Gastroesophageal sphincter (tissue), 4 donors: ENCODE measurements around the gene TOP2B. TPM values are rescaled to one million over a fixed set of nuclear protein-coding genes. Genes with fewer than 3 reads are reported as not detected.

Experiments
- ATAC-seq: fragments of 150-250 bp; one replicate; pipeline ENCODE4 v1.9.1; 2016; ENCODE audit warnings: mild to moderate bottlenecking, moderate library complexity
- H3K27ac ChIP-seq, 4 donors: fragments of 200-600 bp; sonication (generic) in 3 of 4; 1 replicate in 3 of 4; 2 replicates in 1 of 4; pipeline ENCODE4 v1.5.1; 2016 to 2019
- H3K27me3 ChIP-seq: fragments of 200-600 bp; sonication (generic); one replicate; pipeline ENCODE4 v1.5.1; 2019
- H3K36me3 ChIP-seq, 2 donors: fragments of 200-600 bp; sonication (generic); one replicate each; pipeline ENCODE4 v1.5.1; 2019; ENCODE audit warnings: control low read depth in 1 of 2
- H3K4me1 ChIP-seq, 3 donors: fragments of 200-600 bp; sonication (generic); 1 replicate in 2 of 3; 2 replicates in 1 of 3; pipeline ENCODE4 v1.5.1; 2016 to 2019; ENCODE audit warnings: control low read depth in 2 of 3
- H3K4me3 ChIP-seq, 2 donors: fragments of 200-600 bp; sonication (generic); one replicate each; pipeline ENCODE4 v1.5.1; 2019; ENCODE audit warnings: mild to moderate bottlenecking in 1 of 2, moderate library complexity in 1 of 2
- H3K9me3 ChIP-seq, 3 donors: fragments of 200-600 bp; sonication (generic); one replicate each; pipeline ENCODE4 v1.5.1; 2017 to 2019; ENCODE audit warnings: control low read depth in 2 of 3
- EP300 ChIP-seq: sonication (generic); formaldehyde crosslinking; IDR thresholded peaks from one replicate; pipeline ENCODE4 v1.6.1; 2017; ENCODE audit warnings: antibody characterized with exemption, mild to moderate bottlenecking
- POLR2A ChIP-seq, 2 donors: fragments of 450-650 bp; IDR thresholded peaks; one replicate each; pipeline ENCODE4 v1.6.1; 2017; ENCODE audit warnings: antibody characterized with exemption in 2 of 2, mild to moderate bottlenecking in 2 of 2, moderate library complexity in 1 of 2
- POLR2AphosphoS5 ChIP-seq: sonication (generic); formaldehyde crosslinking; IDR thresholded peaks from one replicate; pipeline ENCODE4 v1.6.1; 2017; ENCODE audit warnings: antibody characterized with exemption
- WGBS, 2 donors: methylation state at CpG; one replicate each; pipeline ENCODE4 v1.1.5; 2018; ENCODE audit warnings: low coverage in 1 of 2; 5-methylcytosine and 5-hydroxymethylcytosine counted together
- total RNA-seq, 4 donors: library from RNA; depleted of rRNA; stranded (reverse); fragments of >200 nt; gene quantifications; one replicate each; pipeline ENCODE4 v1.1.0, GENCODE V29; 2016
- TF ChIP-seq, protein P1 (sequence below), 4 experiments: fragments of 200-600 bp in 2 of 4; fragments of 450-650 bp in 2 of 4; sonication (generic) in 1 of 4; IDR thresholded peaks; one replicate each; pipeline ENCODE4 v1.5.1; 2017 to 2019; ENCODE audit warnings: antibody characterized with exemption in 4 of 4, mild to moderate bottlenecking in 2 of 4, moderate library complexity in 2 of 4

Gene TOP2B
- total RNA-seq, 4 donors from 2014 or later, result 109 to 149 (median 127) TPM

- Histone ChIP-seq H3K36me3 (peaks cover 0 to 24% of the 10 kb centered on the region in 2 donors), H3K27ac (peak overlapping the region in 1 of 4 donors; percentile 62), H3K27me3 (no peaks in the 10 kb centered on the region), H3K4me3 (no peak overlapping the region), H3K4me1 (peaks cover 0 to 22% (median 4%) of the 10 kb centered on the region in 3 donors), H3K9me3 (no peaks in the 10 kb centered on the region)
- ATAC-seq, result no peak
- TF ChIP-seq, protein P1, sequence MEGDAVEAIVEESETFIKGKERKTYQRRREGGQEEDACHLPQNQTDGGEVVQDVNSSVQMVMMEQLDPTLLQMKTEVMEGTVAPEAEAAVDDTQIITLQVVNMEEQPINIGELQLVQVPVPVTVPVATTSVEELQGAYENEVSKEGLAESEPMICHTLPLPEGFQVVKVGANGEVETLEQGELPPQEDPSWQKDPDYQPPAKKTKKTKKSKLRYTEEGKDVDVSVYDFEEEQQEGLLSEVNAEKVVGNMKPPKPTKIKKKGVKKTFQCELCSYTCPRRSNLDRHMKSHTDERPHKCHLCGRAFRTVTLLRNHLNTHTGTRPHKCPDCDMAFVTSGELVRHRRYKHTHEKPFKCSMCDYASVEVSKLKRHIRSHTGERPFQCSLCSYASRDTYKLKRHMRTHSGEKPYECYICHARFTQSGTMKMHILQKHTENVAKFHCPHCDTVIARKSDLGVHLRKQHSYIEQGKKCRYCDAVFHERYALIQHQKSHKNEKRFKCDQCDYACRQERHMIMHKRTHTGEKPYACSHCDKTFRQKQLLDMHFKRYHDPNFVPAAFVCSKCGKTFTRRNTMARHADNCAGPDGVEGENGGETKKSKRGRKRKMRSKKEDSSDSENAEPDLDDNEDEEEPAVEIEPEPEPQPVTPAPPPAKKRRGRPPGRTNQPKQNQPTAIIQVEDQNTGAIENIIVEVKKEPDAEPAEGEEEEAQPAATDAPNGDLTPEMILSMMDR (IDR thresholded peaks at IDR 0.05), result no peak
- TF ChIP-seq POLR2AphosphoS5, result no peak
- 87 to 89% methylated on average over 5 to 10 of the region's 10 CpGs for WGBS, 2 donors
These were observed 97.3 kb downstream of the TOP2B start for GRCh38 chr3:25567388-25567787.

DNA sequence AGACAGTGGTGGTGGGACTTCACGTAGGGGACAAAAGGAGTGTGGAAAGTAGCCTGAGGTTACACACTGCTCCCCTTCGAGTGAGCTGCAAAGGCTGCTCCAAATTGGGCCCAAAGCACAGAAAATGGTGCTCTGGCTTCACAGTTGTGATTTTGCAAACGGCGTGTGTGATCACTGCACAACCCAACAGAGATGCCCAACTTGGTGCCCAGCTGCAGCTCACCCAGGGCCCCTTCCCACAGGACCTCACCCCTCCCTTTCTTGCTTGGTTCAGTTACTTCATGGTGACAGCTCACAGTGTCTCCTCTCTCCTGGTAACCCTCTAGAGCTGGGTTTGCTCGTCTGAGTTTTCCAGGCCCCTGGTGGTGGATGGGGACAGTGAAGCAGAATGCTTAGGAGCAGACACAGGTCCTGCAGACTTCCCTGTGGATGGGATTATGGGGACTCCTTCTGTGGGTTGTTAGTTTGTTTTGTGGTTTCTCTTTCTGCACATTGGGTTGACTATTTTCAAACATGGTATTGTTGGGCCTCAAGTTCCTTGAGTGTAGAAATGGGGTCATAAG is 98.3 kb downstream of the TOP2B start:
- 92 to 95% methylated on average over 4 of the region's 5 CpGs for WGBS, 2 donors
- H3K36me3 ChIP-seq, result peaks cover 0 to 19% of the 10 kb centered on the region in 2 donors
- no peak overlapping the region for H3K27ac ChIP-seq
- H3K27me3 ChIP-seq, result no peaks in the 10 kb centered on the region
- H3K4me3 ChIP-seq, result no peak overlapping the region
- TF ChIP-seq, protein P1 (IDR thresholded peaks at IDR 0.05), result no peak
- TF ChIP-seq EP300 (no peak), POLR2A (IDR thresholded peaks at IDR 0.05) (no peak), POLR2AphosphoS5 (no peak)
- peaks cover 0 to 27% (median 4%) of the 10 kb centered on the region in 3 donors for H3K4me1 ChIP-seq
- no peak for ATAC-seq
- no peaks in the 10 kb centered on the region for H3K9me3 ChIP-seq

GRCh38 chr3:25565807-25566206 is 98.9 kb downstream of the TOP2B start:
- H3K36me3 ChIP-seq, result peaks cover 0 to 13% of the 10 kb centered on the region in 2 donors
- H3K27me3 ChIP-seq, result no peaks in the 10 kb centered on the region
- no peak overlapping the region for H3K4me3 ChIP-seq
- peaks cover 0 to 31% (median 4%) of the 10 kb centered on the region in 3 donors for H3K4me1 ChIP-seq
- TF ChIP-seq EP300 (no peak), POLR2A (IDR thresholded peaks at IDR 0.05) (no peak), POLR2AphosphoS5 (no peak)
- TF ChIP-seq, protein P1 (IDR thresholded peaks at IDR 0.05), result no peak
- WGBS, 2 donors, result 94 to 100% methylated on average over 3 to 6 of the region's 7 CpGs
- H3K9me3 ChIP-seq, result no peaks in the 10 kb centered on the region
- no peak for ATAC-seq
- no peak overlapping the region for H3K27ac ChIP-seq

DNA sequence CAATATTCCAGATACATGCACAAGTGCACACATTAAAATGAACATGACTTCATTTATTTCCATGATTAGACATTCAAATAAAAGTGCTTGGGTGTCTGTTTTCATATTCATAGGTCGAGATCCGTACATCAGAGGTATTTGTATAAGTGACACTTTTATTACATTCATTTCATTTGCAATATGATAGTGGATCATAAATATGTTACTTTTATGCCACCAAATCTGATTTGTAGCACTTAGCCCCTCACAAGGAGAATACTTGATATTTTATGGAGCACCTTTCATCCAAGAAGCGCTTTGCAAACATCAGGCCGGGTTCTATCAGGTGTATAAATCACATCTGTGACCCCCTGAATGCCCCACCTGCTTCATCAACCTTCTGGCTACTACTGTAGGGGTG is 100.6 kb downstream of the TOP2B start:
- Histone ChIP-seq H3K4me1 (peaks cover 0 to 21% (median 4%) of the 10 kb centered on the region in 3 donors), H3K9me3 (no peaks in the 10 kb centered on the region), H3K27ac (no peak overlapping the region), H3K36me3 (no peaks in the 10 kb centered on the region), H3K27me3 (no peaks in the 10 kb centered on the region), H3K4me3 (no peak overlapping the region)
- WGBS, 2 donors, result 96 to 98% methylated on average over 4 of the region's 4 CpGs
- no peak for ATAC-seq
- TF ChIP-seq EP300 (no peak), POLR2AphosphoS5 (no peak), POLR2A (IDR thresholded peaks at IDR 0.05) (no peak)
- TF ChIP-seq, protein P1 (IDR thresholded peaks at IDR 0.05), result no peak

GRCh38 chr3:25563601-25564000 is 101.1 kb downstream of the TOP2B start:
- 80 to 90% methylated on average over 1 of the region's 1 CpG for WGBS, 2 donors
- ATAC-seq, result no peak
- TF ChIP-seq POLR2A (IDR thresholded peaks at IDR 0.05) (no peak), POLR2AphosphoS5 (no peak), EP300 (no peak)
- TF ChIP-seq, protein P1 (IDR thresholded peaks at IDR 0.05), result no peak
- H3K36me3 ChIP-seq, result no peaks in the 10 kb centered on the region
- no peak overlapping the region for H3K4me3 ChIP-seq
- no peak overlapping the region for H3K27ac ChIP-seq
- no peaks in the 10 kb centered on the region for H3K27me3 ChIP-seq
- no peaks in the 10 kb centered on the region for H3K9me3 ChIP-seq
- H3K4me1 ChIP-seq, result peaks cover 0 to 23% (median 2%) of the 10 kb centered on the region in 3 donors
